B cell (primary cell): ENCODE data around the gene NKX1-2. TPM values are rescaled to one million over a fixed set of nuclear protein-coding genes. Genes with fewer than 3 reads are reported as not detected.

Experiments
- ATAC-seq: fragments of 200-7000 bp; cut with Tn5 transposase; one replicate; pipeline ENCODE4 v1.10.0; 2021; ENCODE audit warnings: low read depth, mild to moderate bottlenecking, moderate number of reproducible peaks, moderate library complexity
- CTCF ChIA-PET: fragments of 350-600 bp; sonication (Branson Sonifier 250); formaldehyde crosslinking; loops from one replicate; lab custom pipeline; 2021; ENCODE audit warnings: antibody characterized with exemption, inconsistent platforms; lab: Charles Lee
- POLR2A ChIA-PET: fragments of 350-600 bp; sonication (Branson Sonifier 250); formaldehyde crosslinking; loops from one replicate; lab custom pipeline; 2021; ENCODE audit warnings: antibody characterized with exemption; lab: Charles Lee
- DNase-seq: peaks from one replicate; pipeline ENCODE4 v3.0.0; 2013
- H2AFZ ChIP-seq: 2 replicates; pipeline ENCODE4 v1.6.1; 2012; ENCODE audit warnings: mild to moderate bottlenecking, low read depth, low read length; ENCODE audit not compliant: insufficient read depth, poor library complexity, severe bottlenecking
- H3K27ac ChIP-seq, 2 donors: 1 replicate in 1 of 2; 2 replicates in 1 of 2; pipeline ENCODE4 v1.5.1; 2012 to 2013; ENCODE audit warnings: low read length in 2 of 2, mild to moderate bottlenecking in 2 of 2, moderate library complexity in 1 of 2
- H3K27me3 ChIP-seq, 4 experiments: fragments of 200-600 bp in 1 of 4; sonication (generic) in 1 of 4; replicated peaks in 1 of 4; 1 replicate in 2 of 4; 2 replicates in 2 of 4; pipeline versions ENCODE4 v1.6.1 to v1.7.0; 2013 to 2016; ENCODE audit warnings: low read length in 3 of 4, mild to moderate bottlenecking in 2 of 4, mixed read lengths in 1 of 4, moderate library complexity in 1 of 4; ENCODE audit not compliant: insufficient read depth in 4 of 4, control insufficient read depth in 3 of 4; ENCODE audit errors: control extremely low read depth in 1 of 4
- H3K36me3 ChIP-seq, 2 experiments: replicated peaks in 1 of 2; 1 replicate in 1 of 2; 2 replicates in 1 of 2; pipeline versions ENCODE4 v1.6.1 to v1.7.1; 2013; ENCODE audit warnings: low read length in 1 of 2; ENCODE audit not compliant: insufficient read depth in 2 of 2, control insufficient read depth in 1 of 2; ENCODE audit errors: control extremely low read depth in 1 of 2, extremely low read depth in 1 of 2
- H3K4me1 ChIP-seq, 2 donors: fragments of 200-600 bp in 1 of 2; sonication (generic) in 1 of 2; 1 replicate in 1 of 2; 2 replicates in 1 of 2; pipeline versions ENCODE4 v1.5.1 to v1.6.1; 2013 to 2017; ENCODE audit warnings: low read length in 2 of 2; ENCODE audit not compliant: control insufficient read depth in 2 of 2, insufficient read depth in 2 of 2
- H3K4me2 ChIP-seq: replicated peaks from 2 replicates; pipeline ENCODE3; 2012; ENCODE audit warnings: mild to moderate bottlenecking, low read depth, low read length; ENCODE audit not compliant: poor library complexity, severe bottlenecking
- H3K4me3 ChIP-seq, 5 experiments: fragments of 200-600 bp in 1 of 5; sonication (generic) in 1 of 5; 1 replicate in 3 of 5; 2 replicates in 2 of 5; pipeline versions ENCODE4 v1.5.1 to v1.7.0; 2011 to 2016; ENCODE audit warnings: low read length in 4 of 5, mild to moderate bottlenecking in 4 of 5, low read depth in 2 of 5, control low read depth in 1 of 5, moderate library complexity in 1 of 5; ENCODE audit not compliant: insufficient read depth in 1 of 5; ENCODE audit errors: control extremely low read depth in 1 of 5, extremely low read depth in 1 of 5
- H3K79me2 ChIP-seq: fragments of 200-600 bp; sonication (generic); one replicate; pipeline ENCODE4 v1.6.0; 2016; ENCODE audit warnings: low read length; ENCODE audit not compliant: control insufficient read depth, insufficient read depth
- H3K9ac ChIP-seq: fragments of 200-600 bp; sonication (generic); 2 replicates; pipeline ENCODE4 v1.6.1; 2017; ENCODE audit warnings: mild to moderate bottlenecking, low read length, moderate library complexity
- H3K9me3 ChIP-seq, 3 donors: one replicate each; pipeline versions ENCODE4 v1.6.1 to v1.7.1; 2013; ENCODE audit warnings: low read length in 2 of 3; ENCODE audit not compliant: control insufficient read depth in 2 of 3, insufficient read depth in 1 of 3; ENCODE audit errors: control extremely low read depth in 1 of 3
- H4K20me1 ChIP-seq: 2 replicates; pipeline ENCODE4 v1.6.0; 2012; ENCODE audit warnings: mild to moderate bottlenecking, low read length; ENCODE audit not compliant: insufficient read depth, control insufficient read depth, poor library complexity, severe bottlenecking
- H3K27ac Mint-ChIP-seq: one replicate; pipeline ENCODE4 v1.8.0; 2021; ENCODE audit warnings: mixed read lengths
- H3K27me3 Mint-ChIP-seq: one replicate; pipeline ENCODE4 v1.8.0; 2021; ENCODE audit warnings: mixed read lengths
- H3K4me1 Mint-ChIP-seq: one replicate; pipeline ENCODE4 v1.8.0; 2021; ENCODE audit warnings: mixed read lengths
- H3K4me3 Mint-ChIP-seq: one replicate; pipeline ENCODE4 v1.8.0; 2021; ENCODE audit warnings: mixed read lengths
- H3K9me3 Mint-ChIP-seq: one replicate; pipeline ENCODE4 v1.8.0; 2022; ENCODE audit warnings: mixed read lengths; ENCODE audit not compliant: insufficient read depth
- EZH2 ChIP-seq: IDR thresholded peaks from 2 replicates; pipeline ENCODE4 v1.6.1; 2012; ENCODE audit warnings: borderline replicate concordance, low read depth, mild to moderate bottlenecking, moderate library complexity, low read length; ENCODE audit not compliant: insufficient read depth, poor library complexity, severe bottlenecking
- WGBS: methylation state at CpG from one replicate; pipeline ENCODE4 v1.1.5; 2013; ENCODE audit warnings: missing lambda C conversion rate; ENCODE audit not compliant: insufficient coverage; 5-methylcytosine and 5-hydroxymethylcytosine counted together
- intact Hi-C: fragments of 100-400 bp; cut with micrococcal nuclease; formaldehyde crosslinking; loops from one replicate; pipeline ENCODE4 v1.10.0; 2022
- polyA plus RNA-seq: library from polyadenylated mRNA; depleted of rRNA; stranded (reverse); fragments of >200 nt; gene quantifications from 2 replicates; pipeline ENCODE4 v1.2.3, GENCODE V29; 2012
- total RNA-seq, 2 donors: library from RNA; stranded (reverse); fragments of 120-200 nt in 1 of 2; gene quantifications; 1 replicate in 1 of 2; 2 replicates in 1 of 2; pipeline versions ENCODE4 v1.2.3 to v1.2.4, GENCODE V29; 2013 to 2022
- TF ChIP-seq, protein P1 (sequence below): fragments of 200-600 bp; IDR thresholded peaks from one replicate; pipeline ENCODE4 v1.8.0; 2022; ENCODE audit warnings: antibody characterized with exemption, mild to moderate bottlenecking

The NKX1-2 gene
- total and polyA plus RNA-seq, 2 donors (not counting 1 experiment from before 2014, with no cell fraction given), result not detected

DNA sequence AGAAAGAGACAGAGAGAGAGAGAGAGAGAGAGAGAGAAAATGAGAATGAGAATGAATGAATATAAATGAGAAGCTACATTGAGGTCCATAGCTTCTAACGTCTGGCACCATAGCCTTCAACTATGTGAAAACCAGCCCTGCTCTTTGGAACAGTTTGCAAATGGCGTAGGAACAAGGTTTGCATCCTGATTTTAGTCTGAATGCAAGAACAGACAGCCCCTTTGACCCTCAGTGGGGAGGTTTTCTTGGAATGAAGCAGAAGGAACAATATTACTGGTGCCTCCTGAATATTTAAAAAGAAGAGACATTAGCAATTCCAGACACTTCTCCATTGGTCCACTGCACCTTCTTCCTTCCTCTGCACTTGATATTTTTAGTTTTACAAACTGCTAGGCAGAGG, 34.8 kb upstream of the NKX1-2 start:
- no peak overlapping the region for H3K4me3 ChIP-seq
- H3K4me3 Mint-ChIP-seq, result no peak overlapping the region
- no peak overlapping the region for H2AFZ ChIP-seq
- 81% methylated on average over 2 of the region's 2 CpGs for WGBS
- H3K27me3 Mint-ChIP-seq, result no peaks in the 10 kb centered on the region
- H3K27me3 ChIP-seq, result no peaks in the 10 kb centered on the region
- ChIA-PET POLR2A (no interaction called here), CTCF (no interaction called here)
- no peaks in the 10 kb centered on the region for H3K4me1 ChIP-seq
- intact Hi-C loops, result no loop called here
- no peaks in the 10 kb centered on the region for H4K20me1 ChIP-seq
- no peaks in the 10 kb centered on the region for H3K4me1 Mint-ChIP-seq
- peaks cover 0 to 10% (median 6%) of the 10 kb centered on the region in 3 donors for H3K9me3 ChIP-seq
- no peak overlapping the region for H3K4me2 ChIP-seq
- no peaks in the 10 kb centered on the region for H3K9me3 Mint-ChIP-seq
- no peak overlapping the region for H3K27ac ChIP-seq
- H3K9ac ChIP-seq, result no peak overlapping the region
- H3K27ac Mint-ChIP-seq, result no peak overlapping the region
- no peaks in the 10 kb centered on the region for H3K79me2 ChIP-seq
- TF ChIP-seq, protein P1, sequence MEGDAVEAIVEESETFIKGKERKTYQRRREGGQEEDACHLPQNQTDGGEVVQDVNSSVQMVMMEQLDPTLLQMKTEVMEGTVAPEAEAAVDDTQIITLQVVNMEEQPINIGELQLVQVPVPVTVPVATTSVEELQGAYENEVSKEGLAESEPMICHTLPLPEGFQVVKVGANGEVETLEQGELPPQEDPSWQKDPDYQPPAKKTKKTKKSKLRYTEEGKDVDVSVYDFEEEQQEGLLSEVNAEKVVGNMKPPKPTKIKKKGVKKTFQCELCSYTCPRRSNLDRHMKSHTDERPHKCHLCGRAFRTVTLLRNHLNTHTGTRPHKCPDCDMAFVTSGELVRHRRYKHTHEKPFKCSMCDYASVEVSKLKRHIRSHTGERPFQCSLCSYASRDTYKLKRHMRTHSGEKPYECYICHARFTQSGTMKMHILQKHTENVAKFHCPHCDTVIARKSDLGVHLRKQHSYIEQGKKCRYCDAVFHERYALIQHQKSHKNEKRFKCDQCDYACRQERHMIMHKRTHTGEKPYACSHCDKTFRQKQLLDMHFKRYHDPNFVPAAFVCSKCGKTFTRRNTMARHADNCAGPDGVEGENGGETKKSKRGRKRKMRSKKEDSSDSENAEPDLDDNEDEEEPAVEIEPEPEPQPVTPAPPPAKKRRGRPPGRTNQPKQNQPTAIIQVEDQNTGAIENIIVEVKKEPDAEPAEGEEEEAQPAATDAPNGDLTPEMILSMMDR, result no peak
- no peak for TF ChIP-seq EZH2
- ATAC-seq (no peak), DNase-seq (no peak)
- H3K36me3 ChIP-seq, result peaks cover 5 to 11% of the 10 kb centered on the region in 2 experiments

DNA sequence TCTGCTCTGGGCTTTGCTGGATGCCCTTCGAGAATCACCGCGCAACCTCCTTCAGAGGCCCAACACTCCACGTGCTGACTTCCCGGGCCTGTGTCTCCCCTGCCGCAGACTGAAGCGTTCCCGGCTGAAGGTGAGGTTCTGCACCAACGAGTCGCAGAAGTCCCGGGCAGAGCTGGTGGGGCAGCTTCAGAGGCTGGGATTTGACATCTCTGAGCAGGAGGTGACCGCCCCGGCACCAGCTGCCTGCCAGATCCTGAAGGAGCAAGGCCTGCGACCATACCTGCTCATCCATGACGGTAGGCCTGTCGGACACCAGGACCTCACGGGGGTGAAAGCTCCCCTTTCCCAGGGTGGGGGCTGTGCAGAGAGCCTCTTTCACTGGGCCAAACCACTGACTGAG, 34.2 kb upstream of the NKX1-2 start:
- Histone ChIP-seq H3K4me1 (no peaks in the 10 kb centered on the region), H3K4me2 (no peak overlapping the region), H3K27ac (no peak overlapping the region), H3K27me3 (no peaks in the 10 kb centered on the region), H3K36me3 (peaks cover 5 to 11% of the 10 kb centered on the region in 2 experiments), H3K79me2 (no peaks in the 10 kb centered on the region), H4K20me1 (no peaks in the 10 kb centered on the region), H3K9ac (no peak overlapping the region), H3K4me3 (no peak overlapping the region), H2AFZ (no peak overlapping the region), H3K9me3 (peaks cover 0 to 10% (median 6%) of the 10 kb centered on the region in 3 donors)
- DNase-seq (no peak), ATAC-seq (no peak)
- H3K27ac Mint-ChIP-seq, result no peak overlapping the region
- intact Hi-C loops, result no loop called here
- no peaks in the 10 kb centered on the region for H3K9me3 Mint-ChIP-seq
- ChIA-PET POLR2A (no interaction called here), CTCF (no interaction called here)
- no peak for TF ChIP-seq EZH2
- TF ChIP-seq, protein P1, result no peak
- H3K4me1 Mint-ChIP-seq, result no peaks in the 10 kb centered on the region
- H3K27me3 Mint-ChIP-seq, result no peaks in the 10 kb centered on the region
- WGBS, result 98% methylated on average over 17 of the region's 17 CpGs
- no peak overlapping the region for H3K4me3 Mint-ChIP-seq
